Endothelial cell of umbilical vein (primary cell): ENCODE data around the gene UCN3. TPM values are rescaled to one million over a fixed set of nuclear protein-coding genes. Genes with fewer than 3 reads are reported as not detected.

Source experiments
- BruUV-seq: library from RNA; stranded (reverse); fragments of 400-500 nt; replicated peaks from 2 replicates; lab custom pipeline; 2021; lab: Mats Ljungman, UMichigan
- CTCF ChIA-PET: fragments of 300-600, 350-600 bp; sonication (Branson Sonifier 250); formaldehyde crosslinking; loops from one replicate; lab custom pipeline; 2021; ENCODE audit warnings: antibody characterized with exemption, inconsistent platforms; lab: Charles Lee
- POLR2A ChIA-PET: fragments of 300-600, 350-600 bp; sonication (Branson Sonifier 250); formaldehyde crosslinking; loops from one replicate; lab custom pipeline; 2021; ENCODE audit warnings: antibody characterized with exemption, inconsistent platforms; lab: Charles Lee
- DNase-seq: peaks from one replicate; pipeline ENCODE4 v3.0.0-alpha.2; 2011; ENCODE audit warnings: low read depth, low spot score
- FAIRE-seq: peaks from 2 replicates; lab custom pipeline; 2011; peaks lifted over from hg19 to GRCh38; lab: Jason Lieb, UNC
- H2AFZ ChIP-seq: 2 replicates; pipeline ENCODE4 v1.6.0; 2012; ENCODE audit warnings: low read depth, low read length, control low read depth, inconsistent platforms
- H3K27ac ChIP-seq: 2 replicates; pipeline ENCODE4 v1.5.1; 2011; ENCODE audit warnings: low read depth, mild to moderate bottlenecking, control low read depth, low read length, moderate library complexity; ENCODE audit not compliant: insufficient read depth
- H3K27me3 ChIP-seq, 2 experiments: 2 replicates each; pipeline versions ENCODE4 v1.6.0 to v1.6.1; 2011; ENCODE audit warnings: low read length in 2 of 2, mixed read lengths in 1 of 2; ENCODE audit not compliant: control insufficient read depth in 2 of 2, insufficient read depth in 2 of 2
- H3K36me3 ChIP-seq, 2 experiments: 2 replicates in 1 of 2; 3 replicates in 1 of 2; pipeline ENCODE4 v1.5.1; 2011; ENCODE audit warnings: low read length in 2 of 2, mild to moderate bottlenecking in 1 of 2, moderate library complexity in 1 of 2; ENCODE audit not compliant: control insufficient read depth in 2 of 2, insufficient read depth in 2 of 2; ENCODE audit errors: extremely low read depth in 1 of 2
- H3K4me1 ChIP-seq: 3 replicates; pipeline ENCODE4 v1.5.1; 2011; ENCODE audit warnings: mild to moderate bottlenecking, low read length; ENCODE audit not compliant: control insufficient read depth, insufficient read depth; ENCODE audit errors: extremely low read depth
- H3K4me2 ChIP-seq: 2 replicates; pipeline ENCODE4 v1.6.1; 2011; ENCODE audit warnings: low read length, control low read depth, mixed read lengths; ENCODE audit not compliant: insufficient read depth
- H3K4me3 ChIP-seq, 3 experiments: fragments of 200-600 bp in 1 of 3; sonication (generic), shearing (Covaris generic) in 1 of 3; replicated peaks in 1 of 3; 2 replicates each; pipeline ENCODE4 v1.5.1; 2011 to 2016; ENCODE audit warnings: control low read depth in 3 of 3, low read length in 3 of 3, mild to moderate bottlenecking in 2 of 3, inconsistent platforms in 1 of 3, low read depth in 1 of 3, moderate library complexity in 1 of 3; ENCODE audit not compliant: insufficient read depth in 1 of 3
- H3K79me2 ChIP-seq: 2 replicates; pipeline ENCODE4 v1.6.0; 2012; ENCODE audit warnings: low read length, inconsistent platforms; ENCODE audit not compliant: control insufficient read depth, insufficient read depth
- H3K9ac ChIP-seq: replicated peaks from 2 replicates; pipeline ENCODE3; 2011; ENCODE audit warnings: low read length, control low read depth; ENCODE audit not compliant: insufficient read depth; ENCODE audit errors: extremely low read depth
- H3K9me1 ChIP-seq: replicated peaks from 3 replicates; pipeline ENCODE4 v1.6.0; 2011; ENCODE audit warnings: mild to moderate bottlenecking, low read length; ENCODE audit not compliant: control insufficient read depth, insufficient read depth; ENCODE audit errors: extremely low read depth
- H3K9me3 ChIP-seq: replicated peaks from 2 replicates; pipeline ENCODE4 v1.5.1; 2012; ENCODE audit warnings: low read length, inconsistent platforms; ENCODE audit not compliant: control insufficient read depth, insufficient read depth
- H4K20me1 ChIP-seq: replicated peaks from 2 replicates; pipeline ENCODE3; 2011; ENCODE audit warnings: mild to moderate bottlenecking, low read length; ENCODE audit not compliant: control insufficient read depth, insufficient read depth; ENCODE audit errors: extremely low read depth
- CTCF ChIP-seq, 2 donors: IDR thresholded peaks; 1 replicate in 1 of 2; 2 replicates in 1 of 2; pipeline ENCODE4 v1.5.1; 2011; ENCODE audit warnings: low read length in 2 of 2, mild to moderate bottlenecking in 2 of 2, moderate library complexity in 2 of 2, control low read depth in 1 of 2, inconsistent platforms in 1 of 2, low read depth in 1 of 2; ENCODE audit not compliant: insufficient read depth in 1 of 2; ENCODE audit errors: extremely low read depth in 1 of 2
- EZH2 ChIP-seq: IDR thresholded peaks from 2 replicates; pipeline ENCODE4 v1.6.1; 2012; ENCODE audit warnings: borderline replicate concordance, low read depth, mild to moderate bottlenecking, moderate library complexity, low read length, inconsistent platforms; ENCODE audit not compliant: severe bottlenecking
- FOS ChIP-seq: IDR thresholded peaks from 2 replicates; pipeline ENCODE4 v1.6.1; 2011; ENCODE audit warnings: mild to moderate bottlenecking, low read length, moderate library complexity, borderline replicate concordance; ENCODE audit not compliant: insufficient read depth
- GATA2 ChIP-seq: IDR thresholded peaks from 2 replicates; pipeline ENCODE4 v1.7.0; 2011; ENCODE audit warnings: low read depth, mild to moderate bottlenecking, moderate library complexity, mixed read lengths, low read length; ENCODE audit not compliant: insufficient read length, insufficient read depth
- JUN ChIP-seq: IDR thresholded peaks from 2 replicates; pipeline ENCODE4 v1.6.1; 2011; ENCODE audit warnings: borderline replicate concordance, low read depth; ENCODE audit not compliant: insufficient read length, insufficient read depth
- MAX ChIP-seq: IDR thresholded peaks from 2 replicates; pipeline ENCODE4 v1.6.1; 2011; ENCODE audit not compliant: insufficient read depth, insufficient read length
- MYC ChIP-seq: IDR thresholded peaks from one replicate; pipeline ENCODE4 v1.6.1; 2011; ENCODE audit warnings: mild to moderate bottlenecking, low read depth, low read length
- POLR2A ChIP-seq: IDR thresholded peaks from 2 replicates; pipeline ENCODE4 v1.6.1; 2012; ENCODE audit warnings: low read depth, mild to moderate bottlenecking, control low read depth, low read length
- POLR2AphosphoS5 ChIP-seq: IDR thresholded peaks from 2 replicates; pipeline ENCODE4 v1.6.1; 2012; ENCODE audit warnings: low read depth, mild to moderate bottlenecking, control low read depth, low read length, moderate library complexity; ENCODE audit not compliant: insufficient read depth
- dilution Hi-C: fragments of 300-500 bp; cut with MboI; formaldehyde crosslinking; loops from one replicate; pipeline ENCODE4 v1.15.0; 2019; ENCODE audit warnings: low sequenced_read_pairs; ENCODE audit not compliant: extremely low pct_ligation_motif_present
- intact Hi-C: fragments of 100-400 bp; cut with micrococcal nuclease; formaldehyde crosslinking; loops from one replicate; pipeline ENCODE4 v1.10.0; 2022
- polyA plus RNA-seq, 4 experiments: library from polyadenylated mRNA; depleted of rRNA in 3 of 4; stranded (reverse) in 3 of 4; unstranded in 1 of 4; fragments of >200 nt; gene quantifications; 2 replicates each; pipeline versions ENCODE4 v1.2.1 to v1.2.3, GENCODE V29; 2011 to 2012; ENCODE audit warnings: missing spikeins in 1 of 4
- total RNA-seq: library from RNA; stranded (reverse); gene quantifications from 2 replicates; pipeline ENCODE4 v1.2.3, GENCODE V29; 2021

Gene UCN3
- total and polyA plus RNA-seq, 2 donors (not counting 3 experiments of a cell fraction or from before 2014, with no cell fraction given), result not detected

- FAIRE-seq, result no peak
Observed at GRCh38 chr10:5364374-5364773, 392 bp upstream of the UCN3 start.

More at GRCh38 chr10:5364374-5364773, 392 bp upstream of the UCN3 start:
- ChIA-PET POLR2A (no interaction called here), CTCF (no interaction called here)
- no peaks in the 10 kb centered on the region for H3K79me2 ChIP-seq
- no peaks in the 10 kb centered on the region for H3K9me1 ChIP-seq
- no peaks in the 10 kb centered on the region for H4K20me1 ChIP-seq
- no peak overlapping the region for H3K4me3 ChIP-seq
- H2AFZ ChIP-seq, result no peak overlapping the region
- H3K4me1 ChIP-seq, result no peaks in the 10 kb centered on the region
- intact Hi-C loops (no loop called here), dilution Hi-C loops (no loop called here)
- DNase-seq, result no peak
- H3K4me2 ChIP-seq, result no peak overlapping the region
- H3K9me3 ChIP-seq, result no peaks in the 10 kb centered on the region
- TF ChIP-seq POLR2A, result no peak
- no peak for TF ChIP-seq CTCF (IDR thresholded peaks at IDR 0.05; ENCODE audit: extremely low read depth in 1 of 2, insufficient read depth in 1 of 2, low read depth in 1 of 2, low read length in 2 of 2)
- no peak for TF ChIP-seq MYC
- no peak for TF ChIP-seq GATA2
- TF ChIP-seq MAX, result no peak
- no peak for TF ChIP-seq FOS
- TF ChIP-seq POLR2AphosphoS5, result no peak
- TF ChIP-seq EZH2, result no peak
- TF ChIP-seq JUN, result no peak
- no TSS peak for BruUV-seq
- peaks cover 4 to 11% of the 10 kb centered on the region in 2 experiments for H3K27me3 ChIP-seq
- H3K27ac ChIP-seq, result no peak overlapping the region
- no peak overlapping the region for H3K9ac ChIP-seq
- H3K36me3 ChIP-seq, result no peaks in the 10 kb centered on the region
